Urinary bladder (tissue), 4 donors: ENCODE results near the gene KAZALD1. TPM values are rescaled to one million over a fixed set of nuclear protein-coding genes. Genes with fewer than 3 reads are reported as not detected.

Experiments
- DNase-seq: peaks from one replicate; pipeline ENCODE4 v3.0.0-alpha.2; 2015; ENCODE audit errors: extremely low spot score
- H3K27ac ChIP-seq: one replicate; pipeline ENCODE4 v1.5.1; 2013; ENCODE audit warnings: low read depth, mild to moderate bottlenecking, moderate library complexity
- H3K36me3 ChIP-seq: one replicate; pipeline ENCODE4 v1.6.1; 2013; ENCODE audit warnings: mild to moderate bottlenecking, moderate library complexity; ENCODE audit not compliant: insufficient read depth
- H3K4me1 ChIP-seq: one replicate; pipeline ENCODE4 v1.6.1; 2013; ENCODE audit warnings: mild to moderate bottlenecking, moderate library complexity; ENCODE audit not compliant: insufficient read depth
- H3K4me3 ChIP-seq: one replicate; pipeline ENCODE4 v1.5.1; 2013; ENCODE audit warnings: low read depth, low read length
- WGBS: extraction: QIAGEN DNeasy Blood & Tissue Kit; methylation state at CpG from one replicate; pipeline ENCODE4 v1.1.7; 2013; 5-methylcytosine and 5-hydroxymethylcytosine counted together
- polyA plus RNA-seq: library from polyadenylated mRNA; stranded (reverse); fragments of 200-250 nt; gene quantifications from one replicate; pipeline ENCODE4 v1.2.3, GENCODE V29; 2013
- total RNA-seq: library from RNA; depleted of rRNA; stranded (reverse); fragments of >200 nt; gene quantifications from one replicate; pipeline ENCODE4 v1.2.3, GENCODE V29; 2014
- donor health status: healthy with polysubstance abuse.
- donor health status: healthy.

KAZALD1 gene
- total and polyA plus RNA-seq, 2 donors = 5.9 to 27.0 TPM

- no peak for DNase-seq
- Histone ChIP-seq H3K4me3 (no peak overlapping the region), H3K36me3 (no peaks in the 10 kb centered on the region), H3K4me1 (no peaks in the 10 kb centered on the region), H3K27ac (no peak overlapping the region)
- 28% methylated on average over 2 of the region's 2 CpGs for WGBS
Observed at GRCh38 chr10:101114646-101115045, 52.9 kb downstream of the KAZALD1 start.

Other genes starting within 250 kb of the KAZALD1 start
- 114 TPM for gene SLF2, start 149.0 kb upstream of the KAZALD1 start, total RNA-seq
- 13.9 TPM for gene SLF2, start 149.0 kb upstream of the KAZALD1 start, polyA plus RNA-seq
- gene SEMA4G, start 92.5 kb upstream of the KAZALD1 start, total RNA-seq = 1.2 TPM
- gene SEMA4G, start 92.5 kb upstream of the KAZALD1 start, polyA plus RNA-seq = 2.3 TPM
- 35.4 TPM for gene MRPL43, start 74.5 kb upstream of the KAZALD1 start, total RNA-seq
- 153 TPM for gene MRPL43, start 74.5 kb upstream of the KAZALD1 start, polyA plus RNA-seq
- 3.2 TPM for gene TWNK, start 74.4 kb upstream of the KAZALD1 start, total RNA-seq
- 7.9 TPM for gene TWNK, start 74.4 kb upstream of the KAZALD1 start, polyA plus RNA-seq
- 35.6 TPM for gene LZTS2, start 62.2 kb upstream of the KAZALD1 start, total RNA-seq
- 142 TPM for gene LZTS2, start 62.2 kb upstream of the KAZALD1 start, polyA plus RNA-seq
- 0.21 TPM for gene PDZD7, start 30.9 kb upstream of the KAZALD1 start, total RNA-seq
- gene PDZD7, start 30.9 kb upstream of the KAZALD1 start, polyA plus RNA-seq = 0.46 TPM
- 29.9 TPM for gene SFXN3, start 30.8 kb upstream of the KAZALD1 start, total RNA-seq
- 34.7 TPM for gene SFXN3, start 30.8 kb upstream of the KAZALD1 start, polyA plus RNA-seq
- not detected for gene TLX1, start 69.3 kb downstream of the KAZALD1 start, total RNA-seq
- gene TLX1, start 69.3 kb downstream of the KAZALD1 start, polyA plus RNA-seq = not detected
- not detected for gene LBX1, start 167.5 kb downstream of the KAZALD1 start, total RNA-seq
- gene LBX1, start 167.5 kb downstream of the KAZALD1 start, polyA plus RNA-seq = not detected